ENCODE results near the gene EPB41L2. TPM values are rescaled to one million over a fixed set of nuclear protein-coding genes. Genes with fewer than 3 reads are reported as not detected.
A peak's percentile ranks its signal among the peaks of the same experiment; 100 is the strongest.

Gene EPB41L2
- total RNA-seq, 1 donor: 47.4 TPM

- no peak overlapping the region for H3K4me2 ChIP-seq (ENCODE audit: insufficient read depth, low read length)
- H3K36me3 ChIP-seq (ENCODE audit: insufficient read depth, low read length): no peaks in the 10 kb centered on the region
- H3K4me1 ChIP-seq (ENCODE audit: insufficient read depth, low read length): peaks cover 10% of the 10 kb centered on the region
- no peak overlapping the region for H3K4me3 ChIP-seq (ENCODE audit: insufficient read depth, low read length)
- H3K27me3 ChIP-seq (ENCODE audit: insufficient read depth, low read length): no peaks in the 10 kb centered on the region
- peaks cover 7% of the 10 kb centered on the region for H3K79me2 ChIP-seq (ENCODE audit: insufficient read depth, low read length)
- no peak overlapping the region for H2AFZ ChIP-seq (ENCODE audit: low read length)
- peaks cover 3% of the 10 kb centered on the region for H4K20me1 ChIP-seq (ENCODE audit: insufficient read depth, low read length)
- TF ChIP-seq CTCF (IDR thresholded peaks at IDR 0.05; ENCODE audit: extremely low read depth, low read depth, low read length): no peak
- DNase-seq (ENCODE audit: insufficient read length, low spot score, missing footprints): peak; percentile 45
- no peak overlapping the region for H3K27ac ChIP-seq (ENCODE audit: low read depth, low read length)
- no peaks in the 10 kb centered on the region for H3K9me3 ChIP-seq (ENCODE audit: low read depth, low read length)
Observed at GRCh38 chr6:130912434-130912833, 150.6 kb downstream of the EPB41L2 start.

- peaks cover 18% of the 10 kb centered on the region for H3K4me1 ChIP-seq (ENCODE audit: insufficient read depth, low read length)
- no peak for TF ChIP-seq CTCF (IDR thresholded peaks at IDR 0.05; ENCODE audit: extremely low read depth, low read depth, low read length)
- no peaks in the 10 kb centered on the region for H3K9me3 ChIP-seq (ENCODE audit: low read depth, low read length)
- H3K27me3 ChIP-seq (ENCODE audit: insufficient read depth, low read length): no peaks in the 10 kb centered on the region
- H3K27ac ChIP-seq (ENCODE audit: low read depth, low read length): no peak overlapping the region
- peaks cover 3% of the 10 kb centered on the region for H4K20me1 ChIP-seq (ENCODE audit: insufficient read depth, low read length)
- no peak overlapping the region for H3K4me3 ChIP-seq (ENCODE audit: insufficient read depth, low read length)
- no peak overlapping the region for H3K4me2 ChIP-seq (ENCODE audit: insufficient read depth, low read length)
- no peak overlapping the region for H2AFZ ChIP-seq (ENCODE audit: low read length)
- no peak for DNase-seq (ENCODE audit: insufficient read length, low spot score, missing footprints)
- H3K36me3 ChIP-seq (ENCODE audit: insufficient read depth, low read length): no peaks in the 10 kb centered on the region
- H3K79me2 ChIP-seq (ENCODE audit: insufficient read depth, low read length): peaks cover 7% of the 10 kb centered on the region
Observed at GRCh38 chr6:130908958-130909357, 154.1 kb downstream of the EPB41L2 start.

- Histone ChIP-seq H3K4me1 (ENCODE audit: insufficient read depth, low read length) (peaks cover 18% of the 10 kb centered on the region), H3K79me2 (ENCODE audit: insufficient read depth, low read length) (peaks cover 7% of the 10 kb centered on the region), H3K27me3 (ENCODE audit: insufficient read depth, low read length) (no peaks in the 10 kb centered on the region), H4K20me1 (ENCODE audit: insufficient read depth, low read length) (peaks cover 3% of the 10 kb centered on the region), H3K4me2 (ENCODE audit: insufficient read depth, low read length) (no peak overlapping the region), H3K9me3 (ENCODE audit: low read depth, low read length) (no peaks in the 10 kb centered on the region), H3K4me3 (ENCODE audit: insufficient read depth, low read length) (no peak overlapping the region), H2AFZ (ENCODE audit: low read length) (no peak overlapping the region), H3K36me3 (ENCODE audit: insufficient read depth, low read length) (no peaks in the 10 kb centered on the region), H3K27ac (ENCODE audit: low read depth, low read length) (no peak overlapping the region)
- no peak for DNase-seq (ENCODE audit: insufficient read length, low spot score, missing footprints)
- TF ChIP-seq CTCF (IDR thresholded peaks at IDR 0.05; ENCODE audit: extremely low read depth, low read depth, low read length): no peak
Observed at GRCh38 chr6:130908188-130908587, 154.9 kb downstream of the EPB41L2 start.

GRCh38 chr6:130907687-130908086 lies 155.4 kb downstream of the EPB41L2 start:
- Histone ChIP-seq H3K27ac (ENCODE audit: low read depth, low read length) (no peak overlapping the region), H3K79me2 (ENCODE audit: insufficient read depth, low read length) (peaks cover 4% of the 10 kb centered on the region), H4K20me1 (ENCODE audit: insufficient read depth, low read length) (peaks cover 3% of the 10 kb centered on the region), H3K27me3 (ENCODE audit: insufficient read depth, low read length) (no peaks in the 10 kb centered on the region), H3K4me3 (ENCODE audit: insufficient read depth, low read length) (no peak overlapping the region), H3K4me1 (ENCODE audit: insufficient read depth, low read length) (peaks cover 18% of the 10 kb centered on the region), H3K4me2 (ENCODE audit: insufficient read depth, low read length) (no peak overlapping the region), H3K9me3 (ENCODE audit: low read depth, low read length) (no peaks in the 10 kb centered on the region), H3K36me3 (ENCODE audit: insufficient read depth, low read length) (no peaks in the 10 kb centered on the region), H2AFZ (ENCODE audit: low read length) (no peak overlapping the region)
- no peak for DNase-seq (ENCODE audit: insufficient read length, low spot score, missing footprints)
- no peak for TF ChIP-seq CTCF (IDR thresholded peaks at IDR 0.05; ENCODE audit: extremely low read depth, low read depth, low read length)

Data from osteoblast (primary cell).